Gastroesophageal sphincter (tissue), 3 donors: ENCODE data around the gene PPP2R3B.

ENCODE experiments used
- POLR2A ChIP-seq, 2 donors: fragments of 450-650 bp; IDR thresholded peaks; one replicate each; pipeline ENCODE4 v1.6.1; 2017; ENCODE audit warnings: antibody characterized with exemption in 2 of 2, mild to moderate bottlenecking in 2 of 2, moderate library complexity in 1 of 2
- POLR2AphosphoS5 ChIP-seq: sonication (generic); formaldehyde crosslinking; IDR thresholded peaks from one replicate; pipeline ENCODE4 v1.6.1; 2017; ENCODE audit warnings: antibody characterized with exemption
- TF ChIP-seq, protein P1 (sequence below), 4 experiments: fragments of 200-600 bp in 2 of 4; fragments of 450-650 bp in 2 of 4; sonication (generic) in 1 of 4; IDR thresholded peaks; one replicate each; pipeline ENCODE4 v1.5.1; 2017 to 2019; ENCODE audit warnings: antibody characterized with exemption in 4 of 4, mild to moderate bottlenecking in 2 of 4, moderate library complexity in 2 of 4

DNA sequence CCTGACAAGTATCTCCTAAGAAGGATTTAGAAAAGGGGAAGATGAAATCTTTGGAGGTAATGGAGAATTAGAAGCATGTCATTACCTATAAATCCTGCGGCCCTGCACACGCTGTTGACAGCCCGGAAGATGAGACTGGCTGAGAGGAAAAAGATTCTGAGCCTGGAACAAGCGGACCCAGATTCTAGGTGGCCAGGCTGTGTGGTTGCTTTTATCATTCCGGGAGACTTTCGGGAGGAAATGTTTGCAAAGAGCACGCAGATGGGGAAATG lies 5.8 kb upstream of the PPP2R3B start:
- TF ChIP-seq, protein P1, sequence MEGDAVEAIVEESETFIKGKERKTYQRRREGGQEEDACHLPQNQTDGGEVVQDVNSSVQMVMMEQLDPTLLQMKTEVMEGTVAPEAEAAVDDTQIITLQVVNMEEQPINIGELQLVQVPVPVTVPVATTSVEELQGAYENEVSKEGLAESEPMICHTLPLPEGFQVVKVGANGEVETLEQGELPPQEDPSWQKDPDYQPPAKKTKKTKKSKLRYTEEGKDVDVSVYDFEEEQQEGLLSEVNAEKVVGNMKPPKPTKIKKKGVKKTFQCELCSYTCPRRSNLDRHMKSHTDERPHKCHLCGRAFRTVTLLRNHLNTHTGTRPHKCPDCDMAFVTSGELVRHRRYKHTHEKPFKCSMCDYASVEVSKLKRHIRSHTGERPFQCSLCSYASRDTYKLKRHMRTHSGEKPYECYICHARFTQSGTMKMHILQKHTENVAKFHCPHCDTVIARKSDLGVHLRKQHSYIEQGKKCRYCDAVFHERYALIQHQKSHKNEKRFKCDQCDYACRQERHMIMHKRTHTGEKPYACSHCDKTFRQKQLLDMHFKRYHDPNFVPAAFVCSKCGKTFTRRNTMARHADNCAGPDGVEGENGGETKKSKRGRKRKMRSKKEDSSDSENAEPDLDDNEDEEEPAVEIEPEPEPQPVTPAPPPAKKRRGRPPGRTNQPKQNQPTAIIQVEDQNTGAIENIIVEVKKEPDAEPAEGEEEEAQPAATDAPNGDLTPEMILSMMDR (IDR thresholded peaks at IDR 0.05): no peak
- no peak for TF ChIP-seq POLR2AphosphoS5
- TF ChIP-seq POLR2A (IDR thresholded peaks at IDR 0.05): no peak
